Lung (tissue), 12 donors: ENCODE data around the gene PIP5K1C. TPM values are rescaled to one million over a fixed set of nuclear protein-coding genes. Genes with fewer than 3 reads are reported as not detected.

Experiments
- ATAC-seq: fragments of 200-7000 bp; cut with Tn5 transposase; one replicate; pipeline ENCODE4 v1.9.1; 2020; ENCODE audit warnings: moderate number of reproducible peaks; ENCODE audit not compliant: insufficient read depth, low FRiP score
- DNase-seq, 3 donors: peaks; one replicate each; pipeline ENCODE4 v3.0.0-alpha.2; 2013 to 2017
- H3K27ac ChIP-seq, 2 donors: one replicate each; pipeline ENCODE4 v1.5.1; 2013; ENCODE audit warnings: mild to moderate bottlenecking in 2 of 2, moderate library complexity in 2 of 2, control low read depth in 1 of 2, inconsistent platforms in 1 of 2, low read depth in 1 of 2, low read length in 1 of 2
- H3K27me3 ChIP-seq, 3 donors: one replicate each; pipeline ENCODE4 v1.5.1; 2013; ENCODE audit warnings: low read length in 2 of 3; ENCODE audit not compliant: control insufficient read depth in 3 of 3, insufficient read depth in 3 of 3
- H3K36me3 ChIP-seq, 4 donors: one replicate each; pipeline ENCODE4 v1.5.1; 2013; ENCODE audit warnings: low read length in 4 of 4, mild to moderate bottlenecking in 1 of 4, moderate library complexity in 1 of 4; ENCODE audit not compliant: control insufficient read depth in 4 of 4, insufficient read depth in 4 of 4
- H3K4me1 ChIP-seq, 5 donors: one replicate each; pipeline ENCODE4 v1.5.1; 2013; ENCODE audit warnings: low read length in 5 of 5, mild to moderate bottlenecking in 2 of 5, moderate library complexity in 1 of 5; ENCODE audit not compliant: control insufficient read depth in 5 of 5, insufficient read depth in 5 of 5
- H3K4me3 ChIP-seq: one replicate; pipeline ENCODE4 v1.5.1; 2013; ENCODE audit warnings: mild to moderate bottlenecking, control low read depth, moderate library complexity
- H3K9ac ChIP-seq, 2 donors: one replicate each; pipeline ENCODE4 v1.5.1; 2013; ENCODE audit warnings: low read length in 2 of 2, control low read depth in 1 of 2; ENCODE audit not compliant: insufficient read depth in 1 of 2
- H3K9me3 ChIP-seq, 4 donors: one replicate each; pipeline ENCODE4 v1.5.1; 2013; ENCODE audit warnings: low read length in 3 of 4, mild to moderate bottlenecking in 1 of 4, moderate library complexity in 1 of 4; ENCODE audit not compliant: control insufficient read depth in 4 of 4, insufficient read depth in 3 of 4
- WGBS, 2 donors: extraction: QIAGEN DNeasy Blood & Tissue Kit; methylation state at CpG; one replicate each; pipeline ENCODE4 v1.1.7; 2013; 5-methylcytosine and 5-hydroxymethylcytosine counted together
- polyA plus RNA-seq, 2 donors: library from polyadenylated mRNA; stranded (reverse); fragments of 200-250 nt; gene quantifications; one replicate each; pipeline ENCODE4 v1.2.1, GENCODE V29; 2013
- total RNA-seq, 2 donors: library from RNA; depleted of rRNA in 1 of 2; stranded (reverse); fragments of >200 nt in 1 of 2; gene quantifications; one replicate each; pipeline ENCODE4 v1.2.1, GENCODE V29; 2014 to 2021
- TF ChIP-seq, protein P1 (sequence below): IDR thresholded peaks from 2 replicates; pipeline ENCODE4 v1.5.1; 2012; ENCODE audit warnings: mild to moderate bottlenecking; ENCODE audit errors: control extremely low read depth, extremely low read depth
- donor health status: control.
- donor health status: control.
- donor health status: Bipolar disorder and iron deficiency.
- donor health status: healthy.
- donor health status: DM: yes; HTN: yes; CAD: no.

Gene PIP5K1C
- total and polyA plus RNA-seq, 4 donors = 16.3 to 39.4 (median 20.5) TPM

DNA sequence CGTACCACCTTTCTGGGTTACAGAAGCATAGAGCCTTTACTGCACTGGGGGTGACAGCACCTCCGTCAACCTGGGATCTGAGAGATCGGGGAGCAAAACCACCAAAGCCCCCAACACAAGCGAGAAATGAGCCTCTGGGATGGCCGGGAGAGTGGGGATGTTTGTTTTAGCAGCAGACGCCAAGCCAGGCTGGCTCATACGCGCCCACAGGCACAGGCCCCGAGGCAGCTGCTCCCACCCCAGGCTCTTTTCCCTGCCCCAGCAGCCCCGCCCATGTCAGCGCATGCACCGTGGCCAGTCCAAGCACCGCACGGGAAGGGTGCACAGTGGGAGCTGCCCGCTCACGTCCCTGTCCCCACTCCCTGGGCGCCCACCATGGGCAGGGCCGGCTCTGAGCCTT is 8.5 kb downstream of the PIP5K1C start:
- Histone ChIP-seq H3K27ac (no peak overlapping the region), H3K4me3 (no peak overlapping the region), H3K9ac (no peak overlapping the region), H3K4me1 (peaks cover 0 to 16% (median 0%) of the 10 kb centered on the region in 5 donors), H3K27me3 (no peaks in the 10 kb centered on the region), H3K9me3 (peaks cover 0 to 3% (median 0%) of the 10 kb centered on the region in 4 donors), H3K36me3 (peaks cover 0 to 10% (median 3%) of the 10 kb centered on the region in 4 donors)
- no peak for DNase-seq
- 95 to 97% methylated on average over 18 of the region's 18 CpGs for WGBS, 2 donors
- no peak for ATAC-seq
- TF ChIP-seq, protein P1, sequence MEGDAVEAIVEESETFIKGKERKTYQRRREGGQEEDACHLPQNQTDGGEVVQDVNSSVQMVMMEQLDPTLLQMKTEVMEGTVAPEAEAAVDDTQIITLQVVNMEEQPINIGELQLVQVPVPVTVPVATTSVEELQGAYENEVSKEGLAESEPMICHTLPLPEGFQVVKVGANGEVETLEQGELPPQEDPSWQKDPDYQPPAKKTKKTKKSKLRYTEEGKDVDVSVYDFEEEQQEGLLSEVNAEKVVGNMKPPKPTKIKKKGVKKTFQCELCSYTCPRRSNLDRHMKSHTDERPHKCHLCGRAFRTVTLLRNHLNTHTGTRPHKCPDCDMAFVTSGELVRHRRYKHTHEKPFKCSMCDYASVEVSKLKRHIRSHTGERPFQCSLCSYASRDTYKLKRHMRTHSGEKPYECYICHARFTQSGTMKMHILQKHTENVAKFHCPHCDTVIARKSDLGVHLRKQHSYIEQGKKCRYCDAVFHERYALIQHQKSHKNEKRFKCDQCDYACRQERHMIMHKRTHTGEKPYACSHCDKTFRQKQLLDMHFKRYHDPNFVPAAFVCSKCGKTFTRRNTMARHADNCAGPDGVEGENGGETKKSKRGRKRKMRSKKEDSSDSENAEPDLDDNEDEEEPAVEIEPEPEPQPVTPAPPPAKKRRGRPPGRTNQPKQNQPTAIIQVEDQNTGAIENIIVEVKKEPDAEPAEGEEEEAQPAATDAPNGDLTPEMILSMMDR = no peak

DNA sequence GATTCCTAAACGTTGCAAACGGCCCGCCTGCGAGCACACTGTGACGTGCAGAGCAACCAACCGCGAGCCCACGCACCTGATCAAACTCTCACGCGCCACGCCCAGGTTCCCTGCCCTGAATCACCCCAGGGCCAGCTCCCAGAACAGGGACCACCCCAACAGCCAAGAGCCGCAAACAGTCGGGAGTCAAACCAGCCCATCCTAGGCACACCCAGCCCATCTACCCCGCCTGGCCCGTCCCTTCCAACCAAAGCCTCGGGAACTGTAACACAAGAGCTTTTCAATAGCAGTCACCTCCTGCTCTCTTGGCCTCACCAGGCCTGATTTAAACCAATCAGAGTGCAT is 8.9 kb downstream of the PIP5K1C start:
- 91 to 96% methylated on average over 16 of the region's 16 CpGs for WGBS, 2 donors
- Histone ChIP-seq H3K9me3 (peaks cover 0 to 3% (median 0%) of the 10 kb centered on the region in 4 donors), H3K4me1 (peaks cover 0 to 16% (median 0%) of the 10 kb centered on the region in 5 donors), H3K27ac (no peak overlapping the region), H3K9ac (no peak overlapping the region), H3K27me3 (no peaks in the 10 kb centered on the region), H3K4me3 (no peak overlapping the region), H3K36me3 (peaks cover 0 to 10% (median 3%) of the 10 kb centered on the region in 4 donors)
- TF ChIP-seq, protein P1 = no peak
- no peak for DNase-seq
- no peak for ATAC-seq

DNA sequence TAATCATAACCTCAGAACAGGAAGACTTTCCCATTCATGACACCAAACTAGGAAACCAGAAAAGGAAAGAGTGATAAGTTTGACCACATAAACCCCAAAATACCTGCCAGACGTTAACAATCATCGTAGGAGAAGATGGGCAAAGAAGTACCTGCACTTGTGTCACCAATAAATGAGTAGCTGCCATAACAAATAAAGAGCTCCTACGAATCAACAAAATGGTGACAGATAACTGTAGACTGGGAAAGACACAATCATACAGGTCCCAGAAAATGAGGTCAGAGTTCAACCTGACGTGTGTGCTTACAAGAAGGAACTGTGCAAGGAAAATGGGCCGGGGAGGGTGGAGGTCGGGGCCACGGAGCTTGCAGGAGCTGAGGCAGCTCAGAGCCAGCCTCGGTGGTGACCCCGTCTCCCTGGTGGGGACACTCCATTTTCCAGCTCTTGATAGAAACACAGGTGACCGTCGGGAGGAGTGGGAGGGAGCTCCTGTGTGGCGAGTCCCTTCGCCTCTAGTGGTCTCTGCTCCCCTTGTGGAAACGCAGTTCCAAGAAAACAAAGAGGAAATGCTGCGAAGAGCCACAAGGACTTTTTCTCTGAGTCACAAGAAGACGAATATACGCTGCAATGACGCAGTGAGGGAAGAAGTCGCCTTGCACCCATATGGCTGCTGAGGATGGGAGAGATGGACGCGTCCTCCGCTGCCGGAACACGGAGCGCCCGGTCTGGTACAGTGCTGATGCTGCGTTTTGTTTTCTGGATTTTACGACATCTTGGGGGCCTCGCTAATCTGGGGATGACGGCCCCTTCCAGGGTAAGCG is 9.5 kb downstream of the PIP5K1C start:
- Histone ChIP-seq H3K9me3 (peaks cover 0 to 3% (median 0%) of the 10 kb centered on the region in 4 donors), H3K36me3 (peaks cover 0 to 7% (median 3%) of the 10 kb centered on the region in 4 donors), H3K27ac (no peak overlapping the region), H3K4me1 (peaks cover 0 to 16% (median 0%) of the 10 kb centered on the region in 5 donors), H3K4me3 (no peak overlapping the region), H3K9ac (no peak overlapping the region), H3K27me3 (no peaks in the 10 kb centered on the region)
- ATAC-seq (no peak), DNase-seq (no peak)
- TF ChIP-seq, protein P1 = no peak
- WGBS, 2 donors = 83 to 90% methylated on average over 31 of the region's 31 CpGs
